ENCODE results near the gene UBXN10.

UBXN10 gene, protein sequence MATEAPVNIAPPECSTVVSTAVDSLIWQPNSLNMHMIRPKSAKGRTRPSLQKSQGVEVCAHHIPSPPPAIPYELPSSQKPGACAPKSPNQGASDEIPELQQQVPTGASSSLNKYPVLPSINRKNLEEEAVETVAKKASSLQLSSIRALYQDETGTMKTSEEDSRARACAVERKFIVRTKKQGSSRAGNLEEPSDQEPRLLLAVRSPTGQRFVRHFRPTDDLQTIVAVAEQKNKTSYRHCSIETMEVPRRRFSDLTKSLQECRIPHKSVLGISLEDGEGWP

DNA sequence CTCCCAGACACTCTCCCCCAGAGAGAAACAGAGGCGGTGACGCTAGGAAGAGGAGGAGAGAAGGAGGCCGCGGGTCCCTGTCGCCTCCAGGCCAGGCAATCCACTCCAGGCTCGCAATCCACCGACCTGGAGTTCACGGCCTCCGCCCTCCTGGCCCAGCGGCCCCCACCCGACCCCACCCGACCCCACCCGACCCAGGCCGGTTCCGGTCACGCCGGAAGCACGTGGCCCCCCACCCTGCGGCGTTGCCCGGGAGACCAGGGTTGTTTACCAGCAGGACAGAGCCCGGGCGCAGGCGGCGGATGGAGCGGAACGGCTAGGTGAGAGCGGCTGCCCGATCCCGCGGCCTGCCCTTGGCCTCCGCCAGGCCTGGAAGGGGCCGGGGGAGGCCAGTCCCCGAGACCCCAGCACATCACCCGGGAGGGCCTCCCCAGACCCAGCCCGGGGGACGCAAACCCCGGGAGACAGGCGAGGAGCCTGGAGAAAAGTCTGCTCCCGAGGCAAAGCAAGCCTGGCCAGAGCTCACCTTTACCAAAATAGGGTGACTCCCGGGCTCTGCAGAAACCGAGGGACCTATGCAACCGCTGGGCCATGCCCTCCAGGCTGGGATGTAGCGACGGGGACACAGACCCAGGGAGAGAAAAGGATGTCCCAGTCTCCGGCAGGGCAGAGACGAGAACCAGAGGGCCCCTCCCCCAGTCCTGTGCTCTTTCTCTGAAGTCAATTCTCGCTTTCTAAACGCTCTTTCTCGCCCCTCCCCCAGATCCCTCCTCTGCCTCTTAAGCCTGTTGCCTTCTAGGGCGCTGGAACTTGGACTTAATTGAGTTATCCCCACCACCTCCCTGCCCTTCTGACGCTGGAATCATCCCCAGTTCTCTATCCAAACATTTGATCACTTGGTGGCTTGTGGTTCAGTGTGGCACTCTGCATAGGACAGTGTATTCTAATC is at the start of gene UBXN10, which contains the start of gene PLA2G2C:
Gene UBXN10 (plus strand): TSS at position 263 of the 949 bp plus-strand sequence. CDS start 4,466 bp downstream, outside the sequence.
Gene PLA2G2C (minus strand): TSS at position 685 of the 949 bp plus-strand sequence. CDS start 9,155 bp downstream, outside the sequence.
- no peak for DNase-seq

DNA sequence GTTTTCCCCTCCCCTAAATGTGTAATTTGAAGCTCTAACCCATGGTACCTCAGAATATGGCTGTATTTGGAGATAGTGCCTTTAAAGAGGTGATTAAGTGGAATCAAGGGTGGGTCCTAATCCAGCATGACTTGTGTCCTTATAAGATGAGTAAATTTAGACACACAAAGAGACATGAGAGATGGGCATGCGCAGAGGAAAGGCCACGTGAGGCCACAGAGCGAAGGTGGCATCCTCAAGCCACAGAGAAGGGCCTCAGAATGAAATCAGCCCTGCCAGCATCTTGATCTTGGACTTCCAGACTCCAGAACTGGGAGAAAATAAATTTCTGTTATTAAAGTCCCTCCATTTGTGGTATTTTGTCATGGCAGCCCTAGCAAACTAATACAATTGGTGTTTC is 49.6 kb upstream of the UBXN10 start:
- no peak for DNase-seq

DNA sequence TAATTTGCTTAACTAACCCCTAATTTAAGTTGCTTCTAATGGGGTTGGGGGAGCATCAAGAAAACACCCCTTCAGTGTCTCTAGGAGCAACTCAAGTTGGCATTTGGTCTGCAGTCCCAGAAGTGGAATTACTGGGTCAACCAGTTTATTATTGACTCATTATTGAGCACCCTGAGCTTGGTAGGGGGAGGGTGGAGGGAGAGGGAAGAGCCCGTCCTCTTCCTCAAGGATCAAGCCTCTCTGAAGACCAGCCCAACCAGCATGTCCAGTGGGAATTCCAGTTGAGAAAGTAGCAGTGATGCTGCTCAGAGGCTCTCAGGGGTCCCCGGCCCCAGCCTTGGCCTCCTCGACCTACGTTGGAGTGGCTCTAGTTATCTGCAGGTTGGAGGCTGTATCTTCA is 48.8 kb upstream of the UBXN10 start:
- no peak for DNase-seq

DNA sequence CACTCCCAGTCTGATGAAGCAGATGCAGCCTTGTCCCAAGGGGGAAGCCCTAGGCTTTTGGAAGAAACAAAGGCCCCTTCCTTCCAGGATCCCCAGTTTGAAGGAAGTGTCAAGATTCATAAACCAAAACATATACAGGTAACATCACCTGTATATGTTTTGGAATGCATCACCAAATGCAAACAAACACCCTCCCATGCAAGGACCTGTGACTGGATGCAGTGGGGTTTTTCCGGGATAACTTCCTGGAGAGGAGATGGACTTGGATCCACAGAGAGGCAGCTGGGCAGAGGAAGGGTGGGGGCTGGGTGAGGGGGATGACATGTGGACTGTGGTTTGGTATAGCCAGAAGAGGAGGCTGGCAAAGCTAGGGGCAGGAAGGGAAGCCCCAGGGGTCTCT is 48.3 kb upstream of the UBXN10 start:
- DNase-seq = no peak

DNA sequence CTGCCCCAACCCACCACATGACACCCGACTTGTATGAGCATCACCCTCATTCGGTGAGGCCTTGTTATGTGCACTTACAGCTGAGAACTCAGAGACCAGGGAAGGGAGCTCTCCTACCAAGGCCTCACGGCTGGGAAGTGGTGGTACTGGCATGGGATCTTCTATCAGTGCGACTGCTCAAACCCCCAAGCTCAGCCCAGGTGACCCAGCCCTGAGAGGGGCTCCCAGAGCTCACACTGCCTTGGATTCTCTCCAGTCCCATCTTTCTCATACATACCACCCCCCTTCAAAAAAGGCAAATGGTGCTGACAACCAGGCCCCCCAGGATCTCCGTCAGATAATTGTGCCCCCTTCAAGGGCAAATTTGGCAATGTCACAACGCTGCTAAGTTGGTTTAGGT is 47.5 kb upstream of the UBXN10 start:
- no peak for DNase-seq

DNA sequence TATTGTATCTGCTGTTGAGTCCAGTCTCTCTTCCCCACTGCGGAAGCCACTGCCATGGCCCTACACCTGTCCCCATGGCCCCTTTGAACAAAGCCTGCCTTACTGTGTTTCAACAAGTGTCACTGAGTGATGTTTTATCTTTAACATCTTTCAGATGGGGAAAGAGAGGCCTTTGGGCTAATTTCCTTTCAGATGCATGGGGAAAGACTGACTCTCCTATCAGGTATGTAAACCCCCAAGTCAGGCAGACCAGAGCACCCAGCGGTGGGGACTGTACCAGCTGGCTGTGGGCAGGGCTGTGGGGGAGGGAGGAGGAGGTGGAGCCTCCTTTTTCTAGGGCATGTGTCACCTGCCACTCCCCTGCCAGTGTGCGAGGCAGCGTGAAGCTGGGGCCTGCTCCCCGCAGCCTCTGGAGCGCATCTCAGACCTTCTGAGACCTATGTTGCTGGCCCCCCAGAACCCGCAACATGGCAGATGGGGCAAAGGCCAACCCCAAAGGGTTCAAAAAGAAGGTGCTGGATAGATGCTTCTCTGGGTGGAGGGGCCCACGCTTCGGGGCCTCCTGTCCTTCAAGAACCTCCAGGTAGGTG is 46.8 kb upstream of the UBXN10 start, which contains the start of gene PLA2G2F:
Gene PLA2G2F (plus strand): TSS at position 363 of the 590 bp plus-strand sequence. CDS start 105 bp downstream, at position 468.
- no peak for DNase-seq

DNA sequence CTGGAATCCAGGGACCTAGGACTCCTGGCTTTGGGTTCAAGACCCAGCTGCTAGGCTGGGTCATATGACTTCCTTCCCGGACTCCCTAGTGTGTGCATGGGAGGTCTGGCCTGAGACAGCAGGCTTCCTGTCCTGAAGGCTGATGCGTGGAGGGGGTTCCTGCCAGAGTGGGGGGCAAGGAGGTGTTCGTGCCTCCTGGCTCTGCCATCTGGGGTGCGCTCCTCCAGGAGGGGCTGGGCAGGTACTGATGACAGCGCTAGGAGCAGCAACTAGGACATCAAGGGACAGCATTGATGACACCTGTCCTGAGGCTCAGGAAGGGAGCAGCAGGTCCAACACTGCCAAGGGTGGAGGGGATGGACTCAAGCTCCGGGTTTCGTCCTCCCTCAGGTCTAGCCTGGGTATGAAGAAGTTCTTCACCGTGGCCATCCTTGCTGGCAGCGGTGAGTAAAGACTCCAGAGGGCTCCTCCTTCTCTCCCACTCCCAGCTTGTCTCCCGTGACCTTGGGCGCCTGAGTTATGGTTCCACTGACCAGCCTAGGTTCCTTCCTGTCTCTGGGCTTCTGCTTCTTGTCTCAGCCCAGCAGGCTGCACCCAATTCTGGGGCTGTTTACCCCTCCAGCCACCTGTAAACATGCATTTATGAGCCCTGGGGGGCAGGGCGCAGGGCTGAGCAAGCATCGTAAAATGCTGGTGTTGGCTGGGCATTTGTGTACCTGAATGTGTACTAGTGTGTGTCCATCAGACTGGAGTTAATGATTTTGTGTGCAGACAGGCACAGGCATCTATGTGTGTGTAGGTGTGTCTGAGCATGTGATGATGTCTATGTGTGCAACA is 45.9 kb upstream of the UBXN10 start:
- no peak for DNase-seq

DNA sequence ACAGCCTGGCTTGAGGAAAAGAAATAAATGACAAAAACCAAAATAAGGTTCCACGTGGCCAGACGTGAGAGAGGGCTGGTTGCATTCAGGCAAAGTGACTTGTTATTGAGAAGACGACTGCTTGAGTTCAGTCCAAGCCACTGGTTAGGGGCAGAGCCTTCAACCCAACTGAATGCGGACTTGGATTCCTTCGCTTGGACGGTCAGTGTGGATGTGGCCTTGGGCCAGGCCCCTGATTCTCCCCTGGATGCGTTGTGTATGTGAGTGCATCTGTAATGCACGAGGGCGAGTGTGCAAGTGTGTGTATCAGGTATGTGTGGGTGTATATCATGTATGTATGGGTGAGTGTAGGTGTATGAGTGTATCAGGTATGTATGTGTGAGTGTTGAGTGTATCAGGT is 44.9 kb upstream of the UBXN10 start:
- no peak for DNase-seq

DNA sequence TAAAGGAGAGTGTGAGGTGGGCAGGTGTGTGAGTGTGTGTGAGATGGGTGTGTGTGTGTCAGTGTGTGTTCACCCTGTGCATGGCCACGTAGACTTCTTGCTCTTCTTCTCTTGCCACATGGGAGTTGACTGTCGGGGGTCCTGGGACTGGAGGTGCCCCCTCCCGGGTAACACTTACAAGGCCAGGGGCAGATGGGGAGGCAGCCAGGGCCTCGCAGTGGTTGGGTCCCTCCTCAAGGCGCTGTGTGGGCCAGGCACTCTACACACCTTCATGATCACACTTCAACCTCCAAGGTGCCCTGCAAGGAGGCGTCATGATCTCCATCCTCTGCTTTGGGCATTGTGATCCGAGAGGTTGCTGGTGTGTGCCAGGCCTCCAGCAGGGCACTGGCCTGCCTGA is 44.4 kb upstream of the UBXN10 start:
- no peak for DNase-seq

DNA sequence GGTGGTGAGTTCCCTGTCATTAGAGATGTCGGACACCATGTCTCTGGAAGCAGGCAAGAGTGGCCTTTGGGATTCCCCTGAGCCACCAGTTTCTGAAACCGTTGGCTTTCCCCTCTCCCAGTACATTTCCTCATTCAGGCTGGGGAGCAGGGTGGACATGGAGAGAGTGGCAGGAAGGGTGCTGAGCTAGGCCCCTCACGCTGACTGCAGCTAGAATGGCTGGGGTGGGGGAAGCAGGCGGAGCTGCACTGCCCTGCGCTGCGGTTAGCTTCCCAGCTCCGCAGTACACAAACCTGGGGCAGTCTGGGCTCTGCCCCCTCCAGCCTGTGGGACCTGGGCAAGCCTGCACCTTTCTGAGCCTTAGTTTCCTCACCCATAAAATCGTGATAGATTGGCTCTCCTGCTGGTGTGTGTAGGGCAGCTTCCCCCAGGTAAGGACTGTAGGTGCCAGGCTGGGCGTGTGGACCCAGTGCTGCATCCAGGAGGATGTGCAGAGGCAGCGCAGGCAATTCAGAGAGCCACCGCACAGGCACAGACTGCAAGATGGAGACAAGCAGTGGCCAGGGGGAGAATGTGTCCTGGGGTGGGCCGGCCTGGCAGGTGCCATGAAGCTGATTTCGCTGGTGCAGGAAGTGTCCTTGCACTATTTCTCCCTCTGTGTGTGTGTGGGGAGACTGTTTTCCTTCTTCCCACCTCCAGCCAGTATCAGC is 43.7 kb upstream of the UBXN10 start:
- no peak for DNase-seq

DNA sequence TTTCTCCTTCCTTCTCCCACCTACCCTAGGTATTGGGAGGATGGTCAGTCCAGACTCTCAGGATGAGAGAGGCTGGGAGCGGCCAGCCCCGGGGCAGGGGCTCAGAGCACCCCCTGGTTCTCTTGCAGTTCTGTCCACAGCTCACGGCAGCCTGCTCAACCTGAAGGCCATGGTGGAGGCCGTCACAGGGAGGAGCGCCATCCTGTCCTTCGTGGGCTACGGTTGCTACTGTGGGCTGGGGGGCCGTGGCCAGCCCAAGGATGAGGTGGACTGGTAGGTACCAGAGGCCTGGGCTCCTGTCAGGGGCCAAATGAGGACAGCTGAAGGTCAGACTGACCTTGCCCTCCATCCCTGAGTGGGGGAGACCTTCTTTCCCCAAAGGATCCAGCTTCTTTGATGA is 42.6 kb upstream of the UBXN10 start:
- DNase-seq = no peak

DNA sequence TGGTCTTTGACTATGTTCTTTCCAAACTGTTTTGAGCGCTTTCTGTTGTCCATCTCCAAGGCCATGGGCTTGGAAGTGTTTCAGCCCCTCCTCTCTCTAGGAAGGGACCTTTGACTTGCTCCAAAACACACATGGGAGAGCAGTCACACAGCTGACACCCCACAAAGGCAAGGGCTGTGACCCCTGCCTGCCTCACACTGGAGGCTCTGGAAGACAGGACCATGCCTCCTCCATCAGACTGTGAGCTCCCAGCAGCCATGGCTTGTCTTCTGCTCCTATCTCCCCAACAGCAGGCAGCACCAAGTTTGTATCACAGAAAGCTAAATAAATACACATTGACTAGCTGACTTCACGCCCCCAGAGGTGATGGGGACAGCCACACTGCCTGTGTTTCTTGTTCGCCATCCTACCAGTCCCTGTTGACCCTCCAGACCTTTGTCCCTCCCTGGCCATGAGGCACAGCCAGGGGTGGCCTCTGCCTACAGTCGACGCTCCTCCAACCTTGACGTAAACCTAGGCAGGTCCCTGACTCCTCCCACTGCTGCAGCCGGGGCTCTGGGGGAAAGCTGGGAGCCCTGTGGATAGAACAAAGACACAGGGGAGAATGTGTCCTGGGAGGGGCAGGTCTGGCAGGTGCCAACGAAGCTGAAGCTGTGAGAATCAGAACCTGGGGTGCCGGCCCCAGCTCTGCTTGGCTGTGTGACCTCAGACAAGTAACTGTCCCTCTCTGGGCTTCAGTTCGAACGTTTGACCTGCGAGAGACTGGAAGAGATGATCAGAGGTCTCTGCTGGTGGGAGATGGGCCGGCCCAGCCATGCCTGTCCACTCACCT is 41.9 kb upstream of the UBXN10 start:
- DNase-seq = no peak

DNA sequence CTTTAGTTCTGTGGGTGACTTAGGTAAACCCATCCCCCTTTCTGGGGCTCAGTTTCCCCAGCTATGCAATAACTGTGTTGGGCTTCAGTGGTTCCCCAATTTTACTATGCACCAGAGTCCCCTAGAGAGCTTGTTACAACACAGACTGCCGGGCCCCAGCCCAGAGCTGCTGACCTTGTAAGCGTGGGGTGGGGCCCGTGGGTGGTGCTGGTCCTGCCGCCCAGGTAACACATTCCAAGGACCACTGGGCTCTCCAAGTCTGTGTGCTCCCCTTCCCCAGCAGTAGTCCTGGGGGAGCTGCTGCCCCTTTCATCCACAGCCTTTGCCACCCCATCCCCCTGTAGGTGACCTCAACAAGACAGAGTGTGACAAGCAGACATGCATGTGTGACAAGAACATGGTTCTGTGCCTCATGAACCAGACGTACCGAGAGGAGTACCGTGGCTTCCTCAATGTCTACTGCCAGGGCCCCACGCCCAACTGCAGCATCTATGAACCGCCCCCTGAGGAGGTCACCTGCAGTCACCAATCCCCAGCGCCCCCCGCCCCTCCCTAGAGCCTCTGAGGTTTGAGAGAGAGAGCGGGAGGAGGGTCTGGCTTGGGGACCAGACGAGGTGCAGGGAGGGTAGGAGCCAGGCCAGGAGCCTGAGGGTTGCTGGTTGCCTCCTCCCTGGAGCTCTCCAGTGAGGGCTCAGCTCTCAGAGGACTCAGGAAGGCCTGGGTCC is 37.9 kb upstream of the UBXN10 start:
- DNase-seq = no peak

DNA sequence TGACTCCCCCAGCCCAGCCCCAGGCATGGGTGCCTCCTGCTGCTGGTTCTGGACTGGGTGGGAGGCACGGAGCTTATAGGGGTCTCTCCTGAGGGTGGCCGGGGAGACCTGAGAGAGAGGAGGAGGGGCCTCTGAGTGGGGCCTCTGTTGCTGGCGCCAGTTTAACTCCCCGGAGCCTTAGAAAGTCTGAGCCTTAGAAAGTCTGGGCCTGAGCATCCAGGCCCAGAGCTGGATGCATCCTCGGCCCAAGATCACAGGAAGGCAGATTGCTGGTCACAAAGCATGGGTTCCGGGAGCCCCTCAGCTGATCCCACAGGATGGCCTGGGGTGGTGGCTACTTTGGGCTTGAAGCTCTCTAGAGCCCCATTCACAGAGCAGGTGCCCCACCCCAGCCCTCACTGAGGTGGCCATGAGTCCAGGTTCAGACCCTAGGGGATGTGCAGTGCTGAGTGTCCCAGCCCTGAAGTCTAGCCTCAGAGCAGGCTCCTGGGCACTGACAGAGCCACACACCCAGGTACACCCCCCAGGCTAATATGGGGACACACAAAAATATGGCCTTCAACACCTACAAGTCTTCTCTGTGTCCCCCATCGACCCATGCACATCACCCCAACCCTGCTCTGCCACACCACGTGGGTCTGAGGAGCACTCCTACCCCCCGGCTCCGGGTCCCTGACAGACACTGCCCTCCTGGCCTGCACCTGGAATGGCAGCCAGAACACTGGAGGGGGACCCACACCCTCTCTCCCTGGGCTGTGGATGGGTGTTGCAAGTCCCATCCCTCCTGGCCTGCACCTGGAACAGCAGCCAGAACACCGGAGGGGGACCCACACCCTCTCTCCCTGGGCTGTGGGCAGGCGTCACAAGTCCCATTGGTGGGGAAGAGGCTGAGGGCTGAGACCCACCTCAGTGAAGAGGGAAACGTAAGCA is 37.1 kb upstream of the UBXN10 start:
- no peak for DNase-seq

DNA sequence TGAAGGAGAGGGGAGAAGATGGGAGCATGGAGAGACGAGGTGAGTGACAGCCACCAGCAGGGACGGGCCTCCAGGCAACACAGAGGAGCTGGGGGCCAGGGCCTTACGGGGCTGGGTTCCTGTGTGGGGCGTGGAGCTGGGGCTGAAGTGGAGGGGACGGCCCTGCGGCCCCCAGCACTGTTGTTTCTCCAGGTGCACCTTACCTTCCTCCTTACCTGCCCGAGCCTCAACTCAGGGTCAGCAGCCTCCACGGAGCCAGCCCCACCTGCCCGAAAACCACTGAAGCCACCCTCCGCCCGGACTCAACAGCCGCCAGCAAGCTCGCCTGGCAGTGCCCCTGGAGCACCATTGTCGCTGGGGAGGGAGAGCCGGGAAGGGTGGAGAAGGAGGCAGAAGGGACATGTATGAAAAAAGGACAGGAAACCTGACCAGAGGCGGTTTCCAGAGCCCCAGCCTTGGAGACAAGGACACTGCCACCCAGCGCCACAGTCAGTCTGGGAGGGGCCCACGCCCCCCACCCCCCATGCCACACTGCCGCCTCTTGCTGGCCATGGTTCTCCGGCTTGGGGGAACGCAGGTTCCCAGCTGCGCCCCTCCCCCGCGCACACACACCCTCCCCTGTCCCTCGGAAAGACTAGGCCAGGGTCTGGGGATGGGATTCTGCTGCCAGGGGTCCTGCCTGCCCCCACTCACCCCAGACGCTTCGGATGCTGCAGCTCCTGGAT is 36.1 kb upstream of the UBXN10 start:
- DNase-seq = no peak

DNA sequence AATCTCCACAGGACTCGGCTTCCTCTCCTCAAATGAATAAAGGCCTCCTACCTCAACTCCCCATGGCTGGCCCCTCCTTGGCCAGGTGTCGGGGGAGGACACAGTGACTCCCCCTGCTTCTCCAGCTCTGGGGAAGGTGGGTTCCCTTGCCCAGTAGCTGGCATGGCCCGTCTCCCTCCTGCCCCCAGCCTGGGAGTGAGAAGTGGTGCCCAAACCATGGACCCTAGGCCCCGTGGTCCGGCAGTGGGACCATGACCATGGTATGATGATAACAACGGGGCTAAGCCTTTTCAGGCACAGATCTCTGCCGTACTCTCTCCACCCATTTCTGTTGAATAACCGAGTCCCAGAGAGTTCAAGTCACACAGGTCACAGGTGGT is 35.6 kb upstream of the UBXN10 start:
- DNase-seq = no peak

DNA sequence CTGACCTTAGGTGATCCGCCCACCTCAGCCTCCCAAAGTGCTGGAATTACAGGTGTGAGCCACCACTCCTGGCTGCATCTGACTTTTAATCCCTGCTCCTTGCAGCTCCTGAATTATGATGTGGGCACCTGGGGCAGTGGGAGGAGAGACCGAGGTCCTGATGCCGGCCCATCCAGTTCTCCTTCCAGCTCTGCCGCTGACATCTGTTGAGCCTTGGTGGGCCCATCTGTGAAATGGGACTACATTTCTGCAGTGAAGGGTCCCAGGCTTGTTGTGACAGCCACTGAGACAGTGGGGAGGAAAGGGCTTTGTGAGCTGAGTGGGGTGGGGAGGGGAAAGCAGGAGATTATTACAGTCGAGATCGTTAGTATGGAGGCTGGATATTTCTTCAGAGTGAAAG is 34.9 kb upstream of the UBXN10 start:
- DNase-seq = no peak

DNA sequence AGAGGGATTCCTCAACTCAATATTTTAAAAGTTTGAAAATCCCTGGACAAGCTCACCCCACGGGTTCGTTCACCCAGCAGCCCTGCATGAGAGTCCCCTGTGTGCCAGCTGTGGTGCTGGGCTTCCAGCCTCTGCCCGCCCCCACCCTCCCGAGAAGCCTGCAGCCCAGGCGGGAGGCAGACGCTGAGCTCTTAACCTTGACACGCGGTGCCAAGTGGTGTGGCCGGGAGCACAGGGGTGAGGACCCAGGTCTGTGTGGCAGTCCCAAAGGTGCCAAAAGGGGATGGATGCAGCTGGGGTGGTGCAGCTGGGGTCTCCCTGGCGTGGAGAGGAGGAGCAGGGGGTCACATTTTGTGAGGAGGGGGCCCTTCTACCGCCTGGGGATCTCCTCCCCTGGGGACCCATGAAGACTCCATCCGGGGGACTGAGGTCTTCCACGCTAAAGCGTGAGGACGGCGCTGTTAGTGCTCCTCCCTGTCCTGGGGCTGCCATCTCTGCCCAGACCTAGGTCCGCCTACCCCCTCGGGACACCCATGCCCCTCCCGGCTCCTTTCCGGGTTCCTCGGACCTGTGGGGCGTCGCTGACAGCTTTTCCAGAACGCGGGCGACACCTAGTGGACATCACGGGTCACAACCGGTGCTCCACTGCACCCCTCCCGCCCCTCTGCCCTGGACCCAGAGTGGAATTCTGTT is 33.8 kb upstream of the UBXN10 start:
- peak; percentile 35 for DNase-seq
